SKM-1 (cell line): ENCODE measurements around the gene RRBP1.

Experiments
- DNase-seq: peaks from one replicate; lab custom pipeline; 2025; ENCODE audit not compliant: unreplicated experiment; lab: John Stamatoyannopoulos, UW

Gene RRBP1

GRCh38 chr20:17584689-17585088 lies 97.4 kb downstream of the RRBP1 start:
- no peak for DNase-seq

- no peak for DNase-seq
These were observed 98.9 kb downstream of the RRBP1 start for GRCh38 chr20:17583126-17583525.

- DNase-seq = no peak
These were observed 101.1 kb downstream of the RRBP1 start for GRCh38 chr20:17580895-17581294.

GRCh38 chr20:17579369-17580039 lies 102.5 kb downstream of the RRBP1 start:
- no peak for DNase-seq

GRCh38 chr20:17576215-17576614 lies 105.8 kb downstream of the RRBP1 start:
- DNase-seq = no peak

GRCh38 chr20:17573463-17573862 lies 108.6 kb downstream of the RRBP1 start:
- DNase-seq = no peak

- no peak for DNase-seq
These were observed 109.9 kb downstream of the RRBP1 start for GRCh38 chr20:17572034-17572638.

GRCh38 chr20:17571153-17571527 lies 110.9 kb downstream of the RRBP1 start:
- no peak for DNase-seq

GRCh38 chr20:17570347-17571152 lies 111.5 kb downstream of the RRBP1 start:
- no peak for DNase-seq

- peak; percentile 8 for DNase-seq
These were observed 112.3 kb downstream of the RRBP1 start, which contains the start of gene DSTN for GRCh38 chr20:17569616-17570346. Gene DSTN, plus strand, starts transcription at chr20:17570075. Its CDS starts 134 bp downstream, at chr20:17570209.

GRCh38 chr20:17568972-17569521 lies 113.0 kb downstream of the RRBP1 start:
- no peak for DNase-seq

- no peak for DNase-seq
These were observed 113.8 kb downstream of the RRBP1 start for GRCh38 chr20:17568045-17568788.

- DNase-seq = no peak
These were observed 115.7 kb downstream of the RRBP1 start for GRCh38 chr20:17566345-17566744.

GRCh38 chr20:17565169-17565845 lies 116.7 kb downstream of the RRBP1 start:
- no peak for DNase-seq
